B cell (primary cell): ENCODE measurements around the gene ASB4. TPM values are rescaled to one million over a fixed set of nuclear protein-coding genes. Genes with fewer than 3 reads are reported as not detected.

ENCODE experiments used
- ATAC-seq: fragments of 200-7000 bp; cut with Tn5 transposase; one replicate; pipeline ENCODE4 v1.10.0; 2021; ENCODE audit warnings: low read depth, mild to moderate bottlenecking, moderate number of reproducible peaks, moderate library complexity
- CTCF ChIA-PET: fragments of 350-600 bp; sonication (Branson Sonifier 250); formaldehyde crosslinking; loops from one replicate; lab custom pipeline; 2021; ENCODE audit warnings: antibody characterized with exemption, inconsistent platforms; lab: Charles Lee
- POLR2A ChIA-PET: fragments of 350-600 bp; sonication (Branson Sonifier 250); formaldehyde crosslinking; loops from one replicate; lab custom pipeline; 2021; ENCODE audit warnings: antibody characterized with exemption; lab: Charles Lee
- DNase-seq: peaks from one replicate; pipeline ENCODE4 v3.0.0; 2013
- H2AFZ ChIP-seq: 2 replicates; pipeline ENCODE4 v1.6.1; 2012; ENCODE audit warnings: mild to moderate bottlenecking, low read depth, low read length; ENCODE audit not compliant: insufficient read depth, poor library complexity, severe bottlenecking
- H3K27ac ChIP-seq, 2 donors: 1 replicate in 1 of 2; 2 replicates in 1 of 2; pipeline ENCODE4 v1.5.1; 2012 to 2013; ENCODE audit warnings: low read length in 2 of 2, mild to moderate bottlenecking in 2 of 2, moderate library complexity in 1 of 2
- H3K27me3 ChIP-seq, 4 experiments: fragments of 200-600 bp in 1 of 4; sonication (generic) in 1 of 4; replicated peaks in 1 of 4; 1 replicate in 2 of 4; 2 replicates in 2 of 4; pipeline versions ENCODE4 v1.6.1 to v1.7.0; 2013 to 2016; ENCODE audit warnings: low read length in 3 of 4, mild to moderate bottlenecking in 2 of 4, mixed read lengths in 1 of 4, moderate library complexity in 1 of 4; ENCODE audit not compliant: insufficient read depth in 4 of 4, control insufficient read depth in 3 of 4; ENCODE audit errors: control extremely low read depth in 1 of 4
- H3K36me3 ChIP-seq, 2 experiments: replicated peaks in 1 of 2; 1 replicate in 1 of 2; 2 replicates in 1 of 2; pipeline versions ENCODE4 v1.6.1 to v1.7.1; 2013; ENCODE audit warnings: low read length in 1 of 2; ENCODE audit not compliant: insufficient read depth in 2 of 2, control insufficient read depth in 1 of 2; ENCODE audit errors: control extremely low read depth in 1 of 2, extremely low read depth in 1 of 2
- H3K4me1 ChIP-seq, 2 donors: fragments of 200-600 bp in 1 of 2; sonication (generic) in 1 of 2; 1 replicate in 1 of 2; 2 replicates in 1 of 2; pipeline versions ENCODE4 v1.5.1 to v1.6.1; 2013 to 2017; ENCODE audit warnings: low read length in 2 of 2; ENCODE audit not compliant: control insufficient read depth in 2 of 2, insufficient read depth in 2 of 2
- H3K4me2 ChIP-seq: replicated peaks from 2 replicates; pipeline ENCODE3; 2012; ENCODE audit warnings: mild to moderate bottlenecking, low read depth, low read length; ENCODE audit not compliant: poor library complexity, severe bottlenecking
- H3K4me3 ChIP-seq, 5 experiments: fragments of 200-600 bp in 1 of 5; sonication (generic) in 1 of 5; 1 replicate in 3 of 5; 2 replicates in 2 of 5; pipeline versions ENCODE4 v1.5.1 to v1.7.0; 2011 to 2016; ENCODE audit warnings: low read length in 4 of 5, mild to moderate bottlenecking in 4 of 5, low read depth in 2 of 5, control low read depth in 1 of 5, moderate library complexity in 1 of 5; ENCODE audit not compliant: insufficient read depth in 1 of 5; ENCODE audit errors: control extremely low read depth in 1 of 5, extremely low read depth in 1 of 5
- H3K79me2 ChIP-seq: fragments of 200-600 bp; sonication (generic); one replicate; pipeline ENCODE4 v1.6.0; 2016; ENCODE audit warnings: low read length; ENCODE audit not compliant: control insufficient read depth, insufficient read depth
- H3K9ac ChIP-seq: fragments of 200-600 bp; sonication (generic); 2 replicates; pipeline ENCODE4 v1.6.1; 2017; ENCODE audit warnings: mild to moderate bottlenecking, low read length, moderate library complexity
- H3K9me3 ChIP-seq, 3 donors: one replicate each; pipeline versions ENCODE4 v1.6.1 to v1.7.1; 2013; ENCODE audit warnings: low read length in 2 of 3; ENCODE audit not compliant: control insufficient read depth in 2 of 3, insufficient read depth in 1 of 3; ENCODE audit errors: control extremely low read depth in 1 of 3
- H4K20me1 ChIP-seq: 2 replicates; pipeline ENCODE4 v1.6.0; 2012; ENCODE audit warnings: mild to moderate bottlenecking, low read length; ENCODE audit not compliant: insufficient read depth, control insufficient read depth, poor library complexity, severe bottlenecking
- H3K27ac Mint-ChIP-seq: one replicate; pipeline ENCODE4 v1.8.0; 2021; ENCODE audit warnings: mixed read lengths
- H3K27me3 Mint-ChIP-seq: one replicate; pipeline ENCODE4 v1.8.0; 2021; ENCODE audit warnings: mixed read lengths
- H3K4me1 Mint-ChIP-seq: one replicate; pipeline ENCODE4 v1.8.0; 2021; ENCODE audit warnings: mixed read lengths
- H3K4me3 Mint-ChIP-seq: one replicate; pipeline ENCODE4 v1.8.0; 2021; ENCODE audit warnings: mixed read lengths
- H3K9me3 Mint-ChIP-seq: one replicate; pipeline ENCODE4 v1.8.0; 2022; ENCODE audit warnings: mixed read lengths; ENCODE audit not compliant: insufficient read depth
- CTCF ChIP-seq: fragments of 200-600 bp; IDR thresholded peaks from one replicate; pipeline ENCODE4 v1.8.0; 2022; ENCODE audit warnings: antibody characterized with exemption, mild to moderate bottlenecking
- EZH2 ChIP-seq: IDR thresholded peaks from 2 replicates; pipeline ENCODE4 v1.6.1; 2012; ENCODE audit warnings: borderline replicate concordance, low read depth, mild to moderate bottlenecking, moderate library complexity, low read length; ENCODE audit not compliant: insufficient read depth, poor library complexity, severe bottlenecking
- whole genome bisulfite sequencing: methylation state at CpG from one replicate; pipeline ENCODE4 v1.1.5; 2013; ENCODE audit warnings: missing lambda C conversion rate; ENCODE audit not compliant: insufficient coverage; 5-methylcytosine and 5-hydroxymethylcytosine counted together
- intact Hi-C: fragments of 100-400 bp; cut with micrococcal nuclease; formaldehyde crosslinking; loops from one replicate; pipeline ENCODE4 v1.10.0; 2022
- polyA plus RNA-seq: library from polyadenylated mRNA; depleted of rRNA; stranded (reverse); fragments of >200 nt; gene quantifications from 2 replicates; pipeline ENCODE4 v1.2.3, GENCODE V29; 2012
- total RNA-seq, 2 donors: library from RNA; stranded (reverse); fragments of 120-200 nt in 1 of 2; gene quantifications; 1 replicate in 1 of 2; 2 replicates in 1 of 2; pipeline versions ENCODE4 v1.2.3 to v1.2.4, GENCODE V29; 2013 to 2022

Gene ASB4
- total and polyA plus RNA-seq, 2 donors (not counting 1 experiment from before 2014, with no cell fraction given) = not detected

- Histone ChIP-seq H3K4me2 (no peak overlapping the region), H3K79me2 (no peaks in the 10 kb centered on the region), H3K36me3 (no peaks in the 10 kb centered on the region), H3K4me3 (no peak overlapping the region), H3K27me3 (no peaks in the 10 kb centered on the region), H3K27ac (no peak overlapping the region), H2AFZ (no peak overlapping the region), H3K9ac (no peak overlapping the region), H3K9me3 (no peaks in the 10 kb centered on the region), H3K4me1 (no peaks in the 10 kb centered on the region), H4K20me1 (no peaks in the 10 kb centered on the region)
- no peak overlapping the region for H3K27ac Mint-ChIP-seq
- ATAC-seq (no peak), DNase-seq (no peak)
- H3K9me3 Mint-ChIP-seq = no peaks in the 10 kb centered on the region
- intact Hi-C loops = loop anchor here (5.0 kb wide), 1 partner anchor 343 kb away; no protein-coding TSS in a partner anchor
- ChIA-PET POLR2A (no interaction called here), CTCF (interaction anchor here (1.1 to 15.1 kb wide), 8 partner anchors 7 to 338 kb away, joined by 3 to 681 read pairs (median 38); no protein-coding TSS in a partner anchor)
- peaks cover 3% of the 10 kb centered on the region for H3K4me1 Mint-ChIP-seq
- peaks cover 7% of the 10 kb centered on the region for H3K27me3 Mint-ChIP-seq
- no CpG with 5 or more reads among the region's 1 CpG for WGBS
- H3K4me3 Mint-ChIP-seq = no peak overlapping the region
- TF ChIP-seq CTCF (no peak), EZH2 (no peak)
Observed at GRCh38 chr7:95529701-95530100, 44.0 kb downstream of the ASB4 start.

GRCh38 chr7:95530881-95531280 lies 45.1 kb downstream of the ASB4 start:
- H3K27ac Mint-ChIP-seq = no peak overlapping the region
- no peaks in the 10 kb centered on the region for H4K20me1 ChIP-seq
- H3K4me1 Mint-ChIP-seq = peaks cover 3% of the 10 kb centered on the region
- ATAC-seq = no peak
- TF ChIP-seq CTCF = no peak
- TF ChIP-seq EZH2 = no peak
- ChIA-PET POLR2A (no interaction called here), CTCF (interaction anchor here (1.2 to 15.1 kb wide), 4 partner anchors 11 to 158 kb away, joined by 4 to 681 read pairs (median 118); no protein-coding TSS in a partner anchor)
- H3K27ac ChIP-seq = no peak overlapping the region
- no peak for DNase-seq
- H3K9ac ChIP-seq = no peak overlapping the region
- no peaks in the 10 kb centered on the region for H3K9me3 ChIP-seq
- intact Hi-C loops = no loop called here
- H3K79me2 ChIP-seq = no peaks in the 10 kb centered on the region
- no peak overlapping the region for H2AFZ ChIP-seq
- H3K27me3 ChIP-seq = no peaks in the 10 kb centered on the region
- no peak overlapping the region for H3K4me3 Mint-ChIP-seq
- H3K4me2 ChIP-seq = no peak overlapping the region
- H3K4me3 ChIP-seq = no peak overlapping the region
- H3K4me1 ChIP-seq = no peaks in the 10 kb centered on the region
- no peaks in the 10 kb centered on the region for H3K9me3 Mint-ChIP-seq
- H3K36me3 ChIP-seq = no peaks in the 10 kb centered on the region
- 90% methylated on average over 1 of the region's 1 CpG for WGBS
- H3K27me3 Mint-ChIP-seq = peaks cover 7% of the 10 kb centered on the region
